Activated naive CD4-positive, alpha-beta T cell treated with anti-CD3 and anti-CD28 coated beads, Interleukin-2, amount 50 U/mL, for 16 hours (primary cell): Measurements from ENCODE around the gene DCAF12.
"Not testable (repeated sequence)": the region's sequence is repeated elsewhere in the genome, so short reads cannot be mapped to it uniquely, and the experiment has no call there.

Experiments used
- DNase-seq: peaks from one replicate; pipeline ENCODE4 v3.0.0-alpha.2; 2020

DCAF12 gene

DNA sequence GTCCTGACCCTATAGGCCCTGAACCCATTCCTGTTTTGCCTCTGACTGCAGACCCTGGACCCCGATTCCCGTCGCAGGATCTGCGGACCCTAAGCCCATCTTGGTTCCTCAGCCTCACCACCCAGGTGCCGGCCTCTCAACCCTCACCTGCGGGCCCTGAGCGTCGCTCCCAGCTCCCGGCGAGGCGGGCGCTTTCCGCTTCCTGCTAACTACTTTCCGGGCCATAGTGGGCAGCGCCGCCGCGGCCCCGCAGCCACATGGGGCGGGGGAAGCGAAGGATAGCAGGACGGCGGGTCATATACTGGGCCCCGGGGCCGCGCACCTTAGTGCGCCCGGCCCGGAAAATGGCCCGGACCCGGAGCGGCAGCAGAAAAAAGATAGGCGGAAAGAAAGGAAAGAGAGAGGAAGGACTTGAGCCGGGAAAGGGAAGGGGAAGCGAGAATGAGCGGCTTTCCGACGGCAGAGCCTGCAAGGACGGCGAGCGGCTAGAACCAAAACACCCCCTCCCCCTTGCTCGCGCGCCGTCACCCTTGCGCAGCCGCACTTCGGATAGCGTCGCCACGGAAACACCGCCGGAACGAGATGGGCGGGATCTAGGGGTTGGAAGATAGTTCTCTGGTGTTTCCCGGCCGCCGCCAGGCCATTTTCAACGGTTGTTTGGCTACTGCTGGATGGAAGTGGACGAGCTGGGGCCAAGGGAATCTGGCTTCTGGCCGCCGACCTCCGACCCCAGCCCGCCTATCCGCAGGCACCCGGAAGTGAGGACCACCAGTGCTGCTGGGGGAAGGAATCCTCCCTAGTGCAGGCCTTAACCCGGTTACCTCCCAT is at the start of gene DCAF12:
TSS of gene DCAF12 (minus strand) at position 492 of the 828 bp plus-strand sequence. CDS start at position 225, 267 bp downstream.
- peak; percentile 89 for DNase-seq

DNA sequence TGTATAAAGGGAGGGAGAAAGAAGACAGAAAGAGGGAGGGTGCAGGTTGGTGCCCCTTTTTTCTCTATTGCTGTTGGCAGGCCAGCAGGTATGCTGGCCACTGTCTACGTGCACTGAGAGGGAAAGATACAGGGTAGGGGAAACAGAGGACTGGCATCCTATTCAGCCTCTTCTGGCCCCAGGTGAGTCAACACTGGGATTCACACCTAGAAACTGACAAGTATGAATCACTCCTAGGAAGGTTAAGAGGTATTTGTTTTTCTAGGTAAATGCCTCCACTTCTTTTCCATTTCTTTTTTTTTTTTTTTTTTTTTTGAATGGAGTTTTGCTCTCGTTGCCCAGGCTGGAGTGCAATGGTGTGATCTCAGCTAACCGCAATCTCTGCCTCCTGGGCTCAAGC is 49.6 kb upstream of the DCAF12 start:
- no peak for DNase-seq

DNA sequence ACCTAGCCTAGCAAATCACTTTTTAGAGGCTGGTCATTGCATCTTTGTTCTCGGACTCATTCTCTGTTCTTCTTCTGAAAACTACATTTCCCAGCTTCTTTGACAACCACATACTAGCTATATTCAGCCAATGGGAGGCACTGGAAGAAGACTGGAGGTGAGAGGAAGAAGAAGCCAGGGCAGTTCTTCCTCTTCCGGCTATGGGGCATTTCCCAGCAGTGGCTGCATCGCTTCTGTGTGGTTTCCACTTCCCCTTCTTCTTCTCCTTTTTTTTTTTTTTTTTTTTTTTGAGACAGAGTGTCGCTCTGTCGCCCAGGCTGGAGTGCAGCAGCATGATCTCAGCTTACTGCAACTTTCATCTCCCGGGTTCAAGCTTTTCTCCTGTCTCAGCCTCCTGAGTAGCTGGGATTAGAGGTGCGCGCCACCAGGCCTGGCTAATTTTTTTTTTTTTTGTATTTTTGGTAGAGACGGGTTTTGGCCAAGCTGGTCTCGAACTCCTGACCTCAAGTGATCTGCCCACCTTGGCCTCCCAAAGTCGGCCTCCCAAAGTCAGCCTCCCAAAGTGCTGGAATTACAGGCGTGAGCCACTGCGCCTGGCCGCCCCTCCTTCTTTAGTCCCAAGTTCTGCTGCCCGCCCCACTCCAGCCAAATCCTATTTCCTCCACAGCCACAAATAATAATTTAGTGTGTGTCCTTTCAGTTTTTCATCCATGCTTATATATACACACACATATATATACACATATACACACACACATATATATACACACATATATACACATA is 45.4 kb upstream of the DCAF12 start:
- DNase-seq = peak; percentile 51

DNA sequence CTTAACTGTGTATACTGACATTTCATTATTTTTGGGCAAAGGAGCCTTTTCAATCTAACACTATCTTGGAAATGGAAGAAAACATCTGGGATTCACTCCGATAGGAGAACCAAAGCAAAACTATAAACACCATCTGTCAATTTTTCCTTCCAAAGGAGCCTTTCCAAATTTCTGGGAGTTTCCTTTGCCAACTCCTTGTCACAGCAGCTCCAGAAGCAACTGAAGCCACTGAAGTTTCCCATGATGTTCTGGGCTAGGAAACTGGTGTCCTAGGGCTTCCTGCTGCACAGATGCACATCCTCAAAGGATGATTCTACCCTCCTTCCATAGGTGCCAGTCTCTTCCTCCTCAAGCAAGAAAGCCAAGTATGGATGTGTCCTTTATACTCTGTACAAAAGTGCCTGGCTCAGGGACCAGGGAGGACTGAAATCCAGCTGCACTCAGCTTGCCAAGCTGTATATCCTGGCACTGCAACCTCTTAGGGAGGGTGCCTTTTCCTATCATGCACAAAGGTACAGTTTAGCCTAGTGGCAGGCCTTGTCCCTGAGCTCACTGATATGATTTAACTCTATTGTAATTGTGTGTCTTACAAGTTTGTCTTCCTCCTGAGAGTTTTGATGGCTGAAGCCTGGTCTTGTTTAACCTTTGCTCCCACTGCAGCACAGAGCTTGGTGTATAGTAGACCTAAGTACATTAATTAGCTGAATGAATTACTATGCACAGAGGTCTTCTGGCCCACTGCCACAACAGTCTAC is 43.9 kb upstream of the DCAF12 start:
- DNase-seq = no peak

DNA sequence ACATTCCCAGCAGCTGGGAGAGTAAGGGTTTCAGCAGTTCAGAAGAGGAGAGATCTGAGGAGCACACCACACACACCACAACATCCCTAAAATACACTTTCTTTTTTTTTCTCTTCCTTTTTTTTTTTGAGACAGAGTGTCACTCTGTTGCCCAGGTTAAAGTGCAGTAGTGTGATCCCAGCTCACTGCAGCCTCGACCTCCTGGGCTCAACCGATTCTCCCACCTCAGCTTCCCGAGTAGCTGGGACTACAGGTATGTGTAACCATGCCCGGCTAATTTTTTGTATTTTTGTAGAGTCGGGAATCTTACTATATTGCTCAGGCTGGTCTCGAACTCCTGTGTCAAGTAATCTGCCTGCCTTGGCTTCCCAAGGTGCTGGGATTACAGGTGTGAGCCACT is 42.6 kb upstream of the DCAF12 start:
- DNase-seq = no peak

DNA sequence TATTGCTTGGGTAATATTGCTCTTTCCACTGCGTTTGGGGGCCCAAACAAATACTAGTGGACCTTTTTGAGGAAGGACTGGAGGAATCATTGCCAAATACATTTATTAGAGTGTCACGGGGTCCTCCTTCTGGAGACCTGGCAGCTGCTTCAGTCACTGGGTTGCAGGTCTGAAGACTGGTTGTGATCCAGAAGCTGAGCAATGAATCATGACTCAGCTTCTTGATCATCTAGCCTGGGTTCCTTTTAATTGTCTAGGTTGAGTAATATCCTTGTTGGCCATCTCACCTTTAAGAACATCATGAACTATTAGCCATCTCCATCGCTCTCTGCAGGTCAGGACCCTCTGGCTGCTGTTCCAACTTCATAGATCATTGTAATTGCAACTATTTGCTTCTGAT is 36.9 kb upstream of the DCAF12 start:
- DNase-seq = no peak

DNA sequence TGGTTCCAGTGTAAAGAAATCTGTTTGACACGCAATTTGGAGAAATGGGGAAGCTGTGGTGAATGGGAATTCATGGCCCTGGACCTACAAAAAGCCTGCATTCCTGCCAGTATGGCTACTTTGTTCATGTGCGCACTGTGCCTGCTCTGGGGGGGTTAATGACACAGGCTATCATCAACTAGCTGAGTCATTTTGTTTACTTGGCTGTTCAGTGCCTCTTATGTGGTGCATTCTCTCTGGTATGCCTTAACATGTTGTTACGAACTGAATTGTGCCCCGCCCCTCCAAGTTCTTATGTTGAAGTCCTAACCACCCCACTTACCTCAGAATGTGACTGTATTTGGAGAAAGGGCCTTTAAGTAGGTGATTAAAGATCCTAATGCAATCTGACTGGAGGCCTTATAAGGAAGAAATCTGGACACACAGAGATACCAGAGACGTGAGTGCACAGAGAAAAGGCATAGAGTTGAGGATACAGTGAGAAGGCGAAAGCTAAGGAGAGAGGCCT is 31.9 kb upstream of the DCAF12 start:
- no peak for DNase-seq

DNA sequence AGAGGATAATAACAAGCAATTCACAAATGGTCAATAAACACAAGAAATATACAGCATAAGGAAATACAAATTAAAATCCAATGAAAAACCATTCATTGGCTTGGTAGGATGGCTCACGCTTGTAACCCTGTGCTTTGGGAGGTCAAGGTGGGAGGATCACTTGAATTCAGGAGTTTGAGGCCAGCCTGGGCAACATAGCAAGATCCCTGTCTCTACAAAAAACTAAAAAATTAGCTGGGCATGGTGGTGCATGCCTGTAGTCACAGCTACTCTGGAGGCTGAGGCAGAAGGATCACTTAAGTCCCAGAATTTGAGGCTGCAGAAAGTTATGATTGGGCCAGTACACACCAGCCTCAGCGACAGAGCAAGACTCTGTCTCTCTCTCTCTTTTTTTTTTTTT is 31.4 kb upstream of the DCAF12 start:
- DNase-seq = no peak

DNA sequence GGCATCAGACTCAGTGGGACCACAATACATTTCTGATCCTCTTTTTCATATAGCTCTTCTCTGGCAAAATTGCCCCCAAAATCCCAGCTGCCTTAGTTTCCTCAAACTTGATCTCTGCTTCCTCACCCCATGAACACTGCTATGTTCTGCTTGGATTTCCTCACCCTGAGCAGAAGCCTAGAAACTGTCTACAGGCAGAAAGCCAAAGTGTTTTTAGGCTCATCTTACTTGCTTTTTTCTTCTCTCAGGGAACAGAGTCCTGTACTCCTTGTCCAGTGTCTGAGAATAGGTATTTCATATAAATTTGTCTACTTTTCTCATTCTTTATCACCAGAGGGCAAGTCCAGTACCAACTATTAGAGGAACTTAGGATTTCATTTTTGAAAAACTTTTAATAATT is 30.8 kb upstream of the DCAF12 start:
- DNase-seq = no peak

DNA sequence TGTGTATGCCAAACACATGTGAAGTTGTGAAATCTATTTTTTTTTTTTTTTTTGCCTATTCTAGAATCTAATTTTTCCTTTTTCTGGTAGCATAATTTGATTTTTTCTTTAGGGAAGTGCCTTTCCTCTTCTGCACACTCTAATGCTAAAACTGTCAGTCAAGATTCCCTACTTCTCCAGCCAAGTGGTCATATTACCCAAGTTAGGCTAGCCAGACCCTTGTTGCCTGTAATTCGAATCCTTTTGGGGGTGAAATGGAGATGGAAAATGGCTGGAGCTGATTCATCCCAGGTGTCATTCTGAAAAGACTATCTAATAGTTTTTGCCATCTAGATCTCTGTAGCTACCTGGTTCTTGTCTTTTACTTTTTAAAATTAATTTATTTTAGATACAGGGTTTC is 27.6 kb upstream of the DCAF12 start:
- no peak for DNase-seq

DNA sequence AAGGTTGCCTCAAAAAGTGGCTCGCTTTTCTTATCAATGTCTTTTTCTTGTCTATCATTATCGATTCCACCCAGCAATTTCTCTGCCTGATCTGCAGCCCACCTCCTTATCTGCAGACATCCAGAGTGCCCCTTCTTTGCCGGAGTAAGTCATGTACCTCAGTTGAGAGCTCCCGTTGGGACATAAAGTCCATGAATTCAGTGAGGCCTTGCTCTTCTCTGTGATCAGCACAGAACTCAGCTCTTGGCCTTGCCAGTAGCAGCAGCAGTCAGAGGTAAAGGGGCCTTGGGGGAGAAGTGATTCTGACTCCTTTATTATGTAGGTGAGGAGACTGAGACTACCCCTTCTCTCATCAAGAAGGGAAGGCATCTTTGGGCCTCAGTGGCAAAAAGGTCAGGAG is 24.9 kb upstream of the DCAF12 start:
- no peak for DNase-seq

DNA sequence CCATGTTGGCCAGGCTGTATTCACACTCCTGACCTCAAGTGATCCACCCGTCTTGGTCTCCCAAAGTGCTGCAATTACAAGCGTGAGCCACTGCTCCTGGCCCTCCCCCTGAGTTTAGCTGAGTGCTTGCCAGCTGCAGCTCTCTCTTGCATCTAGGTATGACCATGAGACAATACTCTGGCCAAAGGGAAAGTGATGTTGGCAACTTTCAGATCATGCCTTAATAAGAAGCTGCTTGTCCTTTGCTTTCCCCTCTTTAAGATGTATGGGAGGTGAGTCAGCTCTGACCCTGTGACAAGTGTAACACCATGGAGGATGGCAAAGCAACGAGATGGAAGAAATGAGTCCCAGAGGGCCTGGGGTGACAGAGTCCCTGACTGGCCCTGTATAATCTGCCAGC is 18.7 kb upstream of the DCAF12 start:
- DNase-seq = no peak

DNA sequence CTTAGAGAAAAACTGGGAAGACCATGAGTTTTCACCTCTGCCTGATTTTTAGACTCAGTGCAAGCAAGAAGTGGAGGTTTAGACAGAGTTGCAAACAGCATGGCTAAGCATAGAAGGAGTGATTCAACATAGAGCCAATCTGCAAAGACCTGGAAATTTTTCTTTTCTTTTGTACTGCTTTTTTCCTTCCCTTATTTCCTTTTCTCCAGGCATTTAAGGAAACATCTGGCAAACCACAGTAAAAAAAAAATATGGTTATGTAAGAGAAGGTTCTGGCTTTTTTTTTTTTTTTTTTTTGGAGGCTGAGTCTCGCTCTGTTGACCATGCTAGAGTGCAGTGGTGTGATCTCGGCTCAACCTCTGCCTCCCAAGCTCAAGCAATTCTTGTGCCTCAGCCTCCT is 16.6 kb upstream of the DCAF12 start:
- DNase-seq = no peak

DNA sequence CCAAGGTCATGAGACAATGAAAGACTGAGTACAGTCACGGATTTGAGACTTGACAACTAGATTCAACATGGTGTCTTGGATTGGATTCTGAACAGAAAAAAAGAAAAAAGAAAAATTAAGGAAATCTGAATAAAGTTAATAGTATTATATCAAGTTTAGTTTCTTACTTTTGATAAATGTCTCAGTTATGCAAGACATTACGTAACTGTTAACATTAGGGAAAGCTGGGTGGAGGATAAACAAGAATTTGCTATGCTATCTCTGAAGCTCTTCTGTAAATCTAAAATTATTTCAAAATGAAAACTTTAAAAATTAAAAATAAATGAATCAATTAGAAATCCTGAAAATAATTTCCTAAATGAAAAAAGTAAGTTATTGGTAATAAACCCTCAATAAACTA is 14.4 kb upstream of the DCAF12 start:
- DNase-seq = no peak

DNA sequence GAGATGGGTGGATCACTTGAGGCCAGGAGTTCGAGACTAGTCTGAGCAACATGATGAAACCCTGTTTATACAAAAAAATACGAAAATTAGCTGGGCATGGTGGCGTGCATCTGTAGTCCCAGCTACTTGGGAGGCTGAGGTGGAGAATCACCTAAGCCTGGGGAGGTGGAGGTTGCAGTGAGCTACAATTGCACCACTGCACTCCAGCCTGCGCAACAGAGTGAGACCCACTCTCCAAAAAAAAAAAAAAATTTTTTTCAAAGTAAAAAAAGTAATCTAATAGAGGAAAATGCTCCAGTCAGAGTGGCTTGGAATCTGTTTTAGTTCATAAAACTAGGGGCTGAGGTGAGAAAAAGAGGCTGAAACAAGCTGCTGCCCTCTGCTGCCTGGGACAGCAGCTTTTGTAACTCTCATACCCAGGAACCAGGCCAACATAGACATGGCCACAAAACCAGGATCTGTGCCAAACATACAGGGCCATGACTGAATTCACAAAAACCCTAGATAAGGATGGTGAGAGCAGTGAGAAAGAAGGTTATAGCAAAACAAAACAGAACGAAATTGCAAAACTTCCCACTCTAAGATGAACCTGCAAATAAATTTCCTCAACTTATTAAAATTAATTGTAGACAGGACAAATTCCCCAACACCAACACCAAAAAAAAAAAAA is 13.1 kb upstream of the DCAF12 start:
- no peak for DNase-seq

DNA sequence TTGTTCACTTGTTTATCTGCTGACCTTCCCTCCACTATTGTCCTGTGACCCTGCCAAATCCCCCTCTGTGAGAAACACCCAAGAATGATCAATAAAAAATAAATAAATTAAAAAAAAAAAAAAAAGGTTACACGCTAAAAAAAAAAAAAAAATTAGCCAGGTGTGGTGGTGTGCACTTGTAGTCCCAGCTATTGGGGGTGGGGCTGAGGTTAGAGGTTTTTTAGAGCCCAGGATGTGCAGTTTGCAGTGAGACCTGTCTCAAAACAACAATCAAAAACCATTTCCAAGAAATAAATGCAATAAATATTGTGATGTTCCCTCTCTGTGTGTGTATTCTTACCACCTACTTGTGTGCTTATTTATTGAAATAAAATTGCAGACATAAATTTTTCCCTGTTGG is 12.1 kb upstream of the DCAF12 start:
- not testable (repeated sequence) for DNase-seq

DNA sequence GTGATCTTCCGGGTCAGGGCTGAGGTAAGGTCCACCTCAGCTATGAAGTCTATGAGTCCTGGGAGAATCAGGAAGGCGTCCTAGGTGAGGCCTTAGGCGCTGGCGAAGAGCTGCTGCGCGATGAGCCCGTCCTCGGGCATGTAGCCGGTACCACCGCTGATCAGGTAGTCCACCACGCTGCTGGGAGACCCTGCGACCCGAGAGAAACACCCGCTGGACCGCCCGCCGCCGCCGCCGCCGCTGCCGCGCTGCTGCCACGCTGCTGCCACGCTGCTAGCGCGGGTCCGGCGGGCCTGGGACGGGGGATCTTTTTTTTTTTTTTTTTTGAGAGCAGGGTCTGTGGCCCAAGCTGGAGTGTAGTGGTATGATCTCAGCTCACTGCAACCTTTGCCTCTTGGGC is 8.0 kb upstream of the DCAF12 start:
- DNase-seq = no peak

DNA sequence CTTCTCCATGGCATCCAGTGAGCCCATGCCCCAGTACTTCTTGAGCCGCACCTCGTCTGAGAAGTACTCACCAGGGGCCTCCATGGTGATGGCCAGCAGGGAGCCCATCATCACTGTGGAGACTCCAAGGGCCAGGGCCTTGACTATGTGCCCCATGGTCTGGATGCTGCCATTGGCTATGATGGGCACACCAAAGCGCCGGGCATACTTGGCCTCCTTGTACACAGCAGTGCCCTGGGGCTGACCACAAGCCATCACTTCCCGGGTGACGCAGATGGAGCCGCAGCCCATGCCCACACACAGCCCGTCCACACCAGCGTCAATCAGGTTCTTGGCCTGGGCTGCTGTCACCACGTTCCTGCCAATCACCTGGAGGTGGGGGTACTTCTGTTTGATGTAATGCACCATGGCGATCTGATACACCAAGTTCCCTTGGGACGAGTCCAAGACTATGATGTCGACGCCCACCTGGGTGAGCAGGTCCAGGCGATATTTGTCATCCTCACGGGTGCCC is 7.0 kb upstream of the DCAF12 start:
- DNase-seq = no peak

DNA sequence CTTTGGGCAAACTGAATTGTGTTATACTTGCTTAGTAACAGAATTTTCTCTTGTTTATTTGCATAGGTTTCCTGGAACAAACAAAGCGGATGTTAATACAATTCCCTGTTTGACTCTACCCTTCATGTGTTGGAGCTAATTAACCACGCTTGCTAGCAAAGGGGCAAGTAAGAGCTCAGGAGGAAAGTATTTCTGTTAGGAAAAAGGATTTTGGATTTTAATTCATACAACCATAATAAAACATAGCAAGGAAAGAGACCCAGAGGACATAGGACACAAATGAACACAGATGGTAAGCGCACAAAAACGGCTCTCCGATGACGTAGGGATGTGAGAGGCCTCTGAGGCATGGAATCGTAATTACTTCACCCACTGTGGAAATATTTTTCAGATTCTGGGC is 5.1 kb upstream of the DCAF12 start:
- no peak for DNase-seq

DNA sequence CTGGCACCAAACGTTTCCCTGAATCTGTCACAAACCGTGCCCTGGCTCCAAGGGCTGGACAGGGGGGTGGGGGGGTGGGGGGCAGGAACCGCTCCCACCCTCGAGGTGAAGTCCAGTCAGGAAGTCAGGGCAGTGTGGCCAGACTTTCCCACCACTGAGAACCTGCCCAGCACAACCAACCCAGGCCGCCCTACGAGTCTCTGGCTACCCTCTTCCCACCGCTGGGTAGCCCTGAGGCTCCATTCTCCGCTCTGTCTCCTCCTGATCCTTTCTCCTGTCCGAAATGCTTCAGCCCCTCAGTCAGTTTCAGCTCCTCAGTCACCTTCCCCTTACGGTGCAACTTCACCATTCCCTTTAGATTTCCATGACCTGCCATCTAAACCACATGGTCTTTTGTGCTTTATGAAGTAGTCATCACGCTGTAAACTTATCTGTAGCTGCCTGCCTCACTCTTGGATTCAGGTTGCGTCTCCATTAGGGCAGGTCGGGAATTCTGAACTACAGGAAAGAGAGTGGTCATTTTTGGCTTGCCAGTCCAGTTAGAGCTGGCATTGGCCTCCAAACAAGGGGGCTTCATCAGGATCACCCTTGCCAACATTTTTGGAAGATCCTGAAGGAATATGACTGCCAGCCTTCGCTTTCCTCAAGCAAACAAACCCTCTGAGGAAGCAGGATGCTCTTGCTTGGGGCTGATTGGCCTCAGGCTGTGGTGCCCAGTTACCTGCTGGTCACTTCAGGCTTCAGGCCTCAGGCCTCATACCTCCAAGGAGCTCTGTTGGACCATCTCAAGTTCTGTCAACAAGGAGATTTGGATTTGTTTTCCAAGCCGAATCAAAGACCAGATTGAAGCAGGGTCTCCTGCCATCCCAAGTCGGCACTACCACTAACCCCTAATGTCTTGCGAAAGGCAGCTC is 794 bp upstream of the DCAF12 start:
- no peak for DNase-seq

DNA sequence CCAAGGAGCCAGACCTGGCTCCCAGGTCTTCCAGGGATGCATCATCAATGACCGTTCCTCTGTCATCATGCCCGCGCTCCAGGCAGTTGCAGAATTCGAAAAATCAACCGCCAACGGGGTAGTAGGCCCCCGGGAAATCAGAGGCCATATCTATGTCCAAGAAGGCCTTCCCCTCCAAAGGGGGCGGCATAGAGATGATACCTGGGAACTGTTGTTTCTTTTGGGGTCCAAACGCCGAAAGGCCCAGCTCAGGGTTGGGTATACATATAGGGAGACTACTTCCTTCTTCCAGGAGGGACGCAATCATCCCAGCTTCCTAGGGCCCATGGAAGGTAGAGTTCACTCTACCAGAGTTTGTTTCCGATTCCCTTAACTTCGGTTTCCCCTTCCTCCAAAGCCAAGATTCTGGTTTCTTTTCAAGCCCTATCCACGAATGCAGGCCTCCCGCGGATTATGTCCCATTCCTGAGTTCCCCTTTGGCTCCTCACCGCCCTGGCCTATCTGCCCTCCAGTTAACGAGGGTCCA is 754 bp downstream of the DCAF12 start:
- DNase-seq = no peak
